Sigmoid colon (tissue), 7 donors: ENCODE measurements around the gene HIF1A. TPM values are rescaled to one million over a fixed set of nuclear protein-coding genes. Genes with fewer than 3 reads are reported as not detected.
A peak's percentile ranks its signal among the peaks of the same experiment; 100 is the strongest.
"Not testable (repeated sequence)": the region's sequence is repeated elsewhere in the genome, so short reads cannot be mapped to it uniquely, and the experiment has no call there.

Experiments
- DNase-seq: peaks from one replicate; pipeline ENCODE4 v3.0.0-alpha.2; 2019
- H3K27ac ChIP-seq, 4 donors: fragments of 200-600 bp; sonication (generic); one replicate each; pipeline ENCODE4 v1.5.1; 2016 to 2019; ENCODE audit warnings: mild to moderate bottlenecking in 1 of 4
- H3K27me3 ChIP-seq, 3 donors: fragments of 200-600 bp; sonication (generic); one replicate each; pipeline ENCODE4 v1.5.1; 2019; ENCODE audit warnings: mild to moderate bottlenecking in 1 of 3
- H3K36me3 ChIP-seq, 4 donors: fragments of 200-600 bp; sonication (generic); one replicate each; pipeline ENCODE4 v1.5.1; 2016 to 2019
- H3K4me1 ChIP-seq, 4 donors: fragments of 200-600 bp; sonication (generic); one replicate each; pipeline ENCODE4 v1.5.1; 2017 to 2019
- H3K4me3 ChIP-seq, 4 donors: fragments of 200-600 bp; sonication (generic); one replicate each; pipeline ENCODE4 v1.5.1; 2017 to 2019; ENCODE audit warnings: mild to moderate bottlenecking in 2 of 4, moderate library complexity in 1 of 4
- H3K9me3 ChIP-seq, 4 donors: fragments of 200-600 bp in 3 of 4; sonication (generic) in 3 of 4; one replicate each; pipeline versions ENCODE4 v1.5.1 to v1.6.1; 2013 to 2019
- CTCF ChIP-seq, 4 experiments: fragments of 450-650 bp in 3 of 4; fragments of 200-600 bp in 1 of 4; IDR thresholded peaks; one replicate each; pipeline ENCODE4 v1.5.1; 2016 to 2019; ENCODE audit warnings: antibody characterized with exemption in 4 of 4, mild to moderate bottlenecking in 3 of 4, moderate library complexity in 2 of 4
- EP300 ChIP-seq, 4 donors: sonication (generic); formaldehyde crosslinking; IDR thresholded peaks; one replicate each; pipeline ENCODE4 v1.6.1; 2017; ENCODE audit warnings: antibody characterized with exemption in 4 of 4
- POLR2A ChIP-seq, 2 donors: fragments of 450-650 bp; IDR thresholded peaks; one replicate each; pipeline ENCODE4 v1.6.1; 2016; ENCODE audit warnings: antibody characterized with exemption in 2 of 2, mild to moderate bottlenecking in 2 of 2, moderate library complexity in 2 of 2
- POLR2AphosphoS5 ChIP-seq, 4 donors: sonication (generic); formaldehyde crosslinking; IDR thresholded peaks; one replicate each; pipeline ENCODE4 v1.6.1; 2017; ENCODE audit warnings: antibody characterized with exemption in 4 of 4
- WGBS, 2 donors: extraction: QIAGEN DNeasy Blood & Tissue Kit; methylation state at CpG; one replicate each; pipeline ENCODE4 v1.1.7; 2013; 5-methylcytosine and 5-hydroxymethylcytosine counted together
- intact Hi-C: fragments of 100-400 bp; cut with DNase I; formaldehyde crosslinking; loops from one replicate; pipeline ENCODE4 v1.15.1; 2023
- polyA plus RNA-seq, 3 donors: library from polyadenylated mRNA; stranded (reverse); fragments of 200-250 nt; gene quantifications; one replicate each; pipeline ENCODE4 v1.2.3, GENCODE V29; 2013
- total RNA-seq, 4 donors: library from RNA; depleted of rRNA; stranded (reverse); fragments of >200 nt; gene quantifications; one replicate each; pipeline ENCODE4 v1.1.0, GENCODE V29; 2016
- donor health status: healthy with polysubstance abuse.
- donor health status: Bipolar disorder and iron deficiency.
- donor health status: healthy.

HIF1A gene
- total and polyA plus RNA-seq, 7 donors, result 31.8 to 84.0 (median 61.7) TPM

GRCh38 chr14:61737915-61738314, 42.6 kb downstream of the HIF1A start:
- no peaks in the 10 kb centered on the region for H3K4me1 ChIP-seq
- TF ChIP-seq EP300 (IDR thresholded peaks at IDR 0.05), result no peak
- TF ChIP-seq CTCF (IDR thresholded peaks at IDR 0.05), result no peak
- TF ChIP-seq POLR2AphosphoS5 (IDR thresholded peaks at IDR 0.05), result no peak
- H3K4me3 ChIP-seq, result no peak overlapping the region
- H3K9me3 ChIP-seq, result no peaks in the 10 kb centered on the region
- intact Hi-C loops, result no loop called here
- peaks cover 0 to 95% (median 41%) of the 10 kb centered on the region in 4 donors for H3K36me3 ChIP-seq
- 86 to 89% methylated on average over 5 of the region's 5 CpGs for WGBS, 2 donors
- H3K27me3 ChIP-seq, result no peaks in the 10 kb centered on the region
- no peak overlapping the region for H3K27ac ChIP-seq
- DNase-seq, result no peak

- no peak for TF ChIP-seq POLR2A (IDR thresholded peaks at IDR 0.05)
- no peak for TF ChIP-seq CTCF (IDR thresholded peaks at IDR 0.05)
- no peak for TF ChIP-seq EP300 (IDR thresholded peaks at IDR 0.05)
- TF ChIP-seq POLR2AphosphoS5 (IDR thresholded peaks at IDR 0.05), result no peak
- H3K27ac ChIP-seq, result no peak overlapping the region
- H3K36me3 ChIP-seq, result peaks cover 0 to 92% (median 38%) of the 10 kb centered on the region in 4 donors
- H3K27me3 ChIP-seq, result no peaks in the 10 kb centered on the region
- no peaks in the 10 kb centered on the region for H3K4me1 ChIP-seq
- intact Hi-C loops, result no loop called here
- no peak for DNase-seq
- no peaks in the 10 kb centered on the region for H3K9me3 ChIP-seq
- H3K4me3 ChIP-seq, result no peak overlapping the region
Observed at GRCh38 chr14:61739133-61739532, 43.8 kb downstream of the HIF1A start.

- no peaks in the 10 kb centered on the region for H3K9me3 ChIP-seq
- intact Hi-C loops, result no loop called here
- H3K27me3 ChIP-seq, result no peaks in the 10 kb centered on the region
- DNase-seq, result no peak
- H3K4me3 ChIP-seq, result no peak overlapping the region
- no peaks in the 10 kb centered on the region for H3K4me1 ChIP-seq
- TF ChIP-seq POLR2AphosphoS5 (IDR thresholded peaks at IDR 0.05) (no peak), EP300 (IDR thresholded peaks at IDR 0.05) (no peak), CTCF (IDR thresholded peaks at IDR 0.05) (no peak), POLR2A (IDR thresholded peaks at IDR 0.05) (no peak)
- peaks cover 7 to 89% (median 22%) of the 10 kb centered on the region in 4 donors for H3K36me3 ChIP-seq
- no peak overlapping the region for H3K27ac ChIP-seq
- 84 to 94% methylated on average over 6 of the region's 6 CpGs for WGBS, 2 donors
Observed at GRCh38 chr14:61742371-61742770, 47.1 kb downstream of the HIF1A start.

GRCh38 chr14:61744238-61744637, 48.9 kb downstream of the HIF1A start:
- no peak for DNase-seq
- no peak overlapping the region for H3K4me3 ChIP-seq
- H3K36me3 ChIP-seq, result peaks cover 7 to 79% (median 10%) of the 10 kb centered on the region in 4 donors
- no peaks in the 10 kb centered on the region for H3K27me3 ChIP-seq
- intact Hi-C loops, result no loop called here
- H3K9me3 ChIP-seq, result no peaks in the 10 kb centered on the region
- TF ChIP-seq POLR2AphosphoS5 (IDR thresholded peaks at IDR 0.05) (no peak), EP300 (IDR thresholded peaks at IDR 0.05) (no peak), POLR2A (IDR thresholded peaks at IDR 0.05) (no peak), CTCF (IDR thresholded peaks at IDR 0.05) (no peak)
- WGBS, 2 donors, result 93 to 97% methylated on average over 5 of the region's 5 CpGs
- peaks cover 0 to 2% (median 0%) of the 10 kb centered on the region in 4 donors for H3K4me1 ChIP-seq
- H3K27ac ChIP-seq, result no peak overlapping the region

GRCh38 chr14:61746346-61746745, 51.0 kb downstream of the HIF1A start:
- H3K36me3 ChIP-seq, result peaks cover 7 to 61% (median 9%) of the 10 kb centered on the region in 4 donors
- DNase-seq, result not testable (repeated sequence)
- 85 to 93% methylated on average over 3 of the region's 3 CpGs for WGBS, 2 donors

More at GRCh38 chr14:61746346-61746745, 51.0 kb downstream of the HIF1A start:
- Histone ChIP-seq H3K27ac (peak overlapping the region in 2 of 4 donors; percentile 4 to 16), H3K4me1 (peaks cover 0 to 17% (median 6%) of the 10 kb centered on the region in 4 donors)
- H3K4me3 ChIP-seq, intact Hi-C loops, H3K27me3 ChIP-seq, H3K9me3 ChIP-seq: not testable (repeated sequence)
